SU-DHL-6 (cell line): ENCODE results near the gene ADAMTS19.

ENCODE experiments used
- CTCF ChIP-seq: fragments of 200-600 bp; sonication (generic); IDR thresholded peaks from one replicate; pipeline ENCODE4 v1.5.1; 2017; ENCODE audit warnings: antibody characterized with exemption, mild to moderate bottlenecking, low read length, moderate library complexity; ENCODE audit not compliant: insufficient read depth, poor library complexity, severe bottlenecking
- EZH2phosphoT487 ChIP-seq: fragments of 200-600 bp; sonication (generic), shearing (Covaris generic); conservative IDR thresholded peaks from 2 replicates; pipeline ENCODE4 v1.6.1; 2018; ENCODE audit warnings: mild to moderate bottlenecking, antibody characterized with exemption, low read length, moderate library complexity, mixed read lengths

DNA sequence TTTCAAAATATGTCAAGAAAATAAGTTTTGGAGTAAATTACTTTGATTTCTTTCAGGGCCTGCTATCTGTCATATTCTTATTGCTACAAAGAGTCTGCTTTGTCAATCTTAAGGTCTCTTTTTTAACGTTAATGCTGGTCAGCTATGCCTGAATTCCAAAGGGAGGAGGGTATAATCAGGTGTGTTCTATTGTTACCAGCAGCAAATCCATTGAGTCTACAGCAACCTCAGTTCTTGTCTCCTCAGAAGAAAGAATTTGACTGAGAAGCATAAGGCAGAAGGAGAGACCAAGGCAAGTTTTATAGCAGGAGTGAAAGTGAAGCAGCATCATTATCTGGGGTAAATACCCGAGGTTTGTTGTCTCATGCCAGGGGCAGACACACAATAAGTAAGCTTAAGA lies 264.1 kb downstream of the ADAMTS19 start:
- TF ChIP-seq CTCF = no peak
- no peak for TF ChIP-seq EZH2phosphoT487
